GM21360 (cell line): ENCODE measurements around the gene NDUFAF8.

Experiments used
- ATAC-seq: cut with Tn5 transposase; IDR thresholded peaks from one replicate; pipeline ENCODE4 v1.9.1; 2021; ENCODE audit warnings: mild to moderate bottlenecking, moderate library complexity; ENCODE audit not compliant: unreplicated experiment

NDUFAF8 gene

GRCh38 chr17:81288715-81289114 is 49.6 kb downstream of the NDUFAF8 start:
- no peak for ATAC-seq

GRCh38 chr17:81289627-81290026 is 50.5 kb downstream of the NDUFAF8 start:
- ATAC-seq: no peak

GRCh38 chr17:81290230-81290629 is 51.1 kb downstream of the NDUFAF8 start:
- no peak for ATAC-seq
